GM12873 (cell line): Measurements from ENCODE around the gene STK32B.

Source experiments
- TF ChIP-seq, protein P1 (sequence below): IDR thresholded peaks from 2 replicates; pipeline ENCODE4 v1.5.1; 2012; ENCODE audit warnings: low read depth, mild to moderate bottlenecking, moderate library complexity, low read length, control low read depth; ENCODE audit not compliant: insufficient read depth; ENCODE audit errors: missing control alignments

STK32B gene

GRCh38 chr4:5478169-5478568 is 426.9 kb downstream of the STK32B start:
- TF ChIP-seq, protein P1, sequence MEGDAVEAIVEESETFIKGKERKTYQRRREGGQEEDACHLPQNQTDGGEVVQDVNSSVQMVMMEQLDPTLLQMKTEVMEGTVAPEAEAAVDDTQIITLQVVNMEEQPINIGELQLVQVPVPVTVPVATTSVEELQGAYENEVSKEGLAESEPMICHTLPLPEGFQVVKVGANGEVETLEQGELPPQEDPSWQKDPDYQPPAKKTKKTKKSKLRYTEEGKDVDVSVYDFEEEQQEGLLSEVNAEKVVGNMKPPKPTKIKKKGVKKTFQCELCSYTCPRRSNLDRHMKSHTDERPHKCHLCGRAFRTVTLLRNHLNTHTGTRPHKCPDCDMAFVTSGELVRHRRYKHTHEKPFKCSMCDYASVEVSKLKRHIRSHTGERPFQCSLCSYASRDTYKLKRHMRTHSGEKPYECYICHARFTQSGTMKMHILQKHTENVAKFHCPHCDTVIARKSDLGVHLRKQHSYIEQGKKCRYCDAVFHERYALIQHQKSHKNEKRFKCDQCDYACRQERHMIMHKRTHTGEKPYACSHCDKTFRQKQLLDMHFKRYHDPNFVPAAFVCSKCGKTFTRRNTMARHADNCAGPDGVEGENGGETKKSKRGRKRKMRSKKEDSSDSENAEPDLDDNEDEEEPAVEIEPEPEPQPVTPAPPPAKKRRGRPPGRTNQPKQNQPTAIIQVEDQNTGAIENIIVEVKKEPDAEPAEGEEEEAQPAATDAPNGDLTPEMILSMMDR = no peak

GRCh38 chr4:5478697-5479096 is 427.4 kb downstream of the STK32B start:
- TF ChIP-seq, protein P1 = no peak

DNA sequence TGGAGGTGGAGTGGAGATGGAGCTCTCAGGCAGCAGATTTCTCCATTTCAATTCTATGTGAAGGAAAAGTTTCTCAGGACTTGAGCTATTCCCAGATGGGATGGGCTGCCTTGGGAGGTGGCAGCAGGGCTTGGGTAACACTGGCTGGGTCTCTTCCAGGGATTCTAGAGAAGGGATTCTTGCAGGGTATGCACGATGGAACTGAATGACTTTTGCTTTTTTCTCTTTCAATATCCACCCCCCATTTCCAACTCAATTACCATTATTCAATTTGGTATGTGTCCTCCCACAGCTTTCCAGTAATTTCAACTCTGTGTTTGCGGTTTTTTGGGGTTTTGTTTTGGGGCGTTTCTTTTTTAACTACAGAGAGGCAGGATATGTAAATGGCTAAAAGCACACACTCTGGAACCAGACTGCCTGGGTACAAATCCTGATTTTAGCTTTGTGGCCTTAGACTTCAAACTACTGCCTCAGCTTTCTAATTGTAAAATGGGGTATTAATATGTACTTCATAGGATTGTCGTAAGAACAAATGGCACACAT is 428.3 kb downstream of the STK32B start:
- TF ChIP-seq, protein P1 = no peak

GRCh38 chr4:5488413-5488812 is 437.1 kb downstream of the STK32B start:
- TF ChIP-seq, protein P1 = no peak

GRCh38 chr4:5489260-5489659 is 438.0 kb downstream of the STK32B start:
- TF ChIP-seq, protein P1 = no peak

DNA sequence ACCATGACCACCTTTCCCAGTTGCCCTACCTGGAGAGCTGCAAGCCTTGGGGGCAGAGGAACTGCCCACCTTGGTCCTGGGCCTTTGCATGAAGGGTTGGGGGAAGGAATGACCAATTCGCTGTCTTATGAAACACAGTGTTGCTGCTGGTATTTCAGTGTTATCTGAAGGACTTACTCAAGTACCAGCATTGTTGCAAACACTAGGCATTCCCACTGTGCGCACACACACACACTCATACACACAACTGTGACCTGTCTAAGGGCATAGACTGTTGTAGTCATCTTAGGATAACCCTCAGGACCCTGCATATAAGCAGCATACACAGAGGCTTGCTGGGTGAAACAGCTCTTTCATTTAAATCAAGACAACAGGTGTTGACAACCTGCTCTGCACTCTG is 446.2 kb downstream of the STK32B start:
- TF ChIP-seq, protein P1 = no peak

DNA sequence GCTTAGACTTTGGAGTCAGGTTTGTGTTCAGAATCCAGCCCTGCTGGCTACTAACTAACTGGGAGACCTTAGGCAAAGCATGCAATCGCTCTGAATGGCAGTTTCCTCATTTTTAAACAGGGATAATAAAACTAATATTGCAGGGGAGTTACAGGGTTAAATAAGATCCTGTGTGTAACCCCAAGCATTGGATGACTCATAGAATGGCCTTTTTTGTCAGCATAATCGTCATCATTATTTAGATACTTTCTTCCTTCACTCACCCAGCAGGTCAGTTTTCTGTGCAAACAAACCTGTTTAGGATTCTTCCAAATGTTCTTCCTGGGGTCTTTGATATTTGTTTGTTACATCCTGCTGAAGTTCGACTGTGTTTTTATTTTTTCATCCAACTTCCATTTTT is 448.9 kb downstream of the STK32B start:
- TF ChIP-seq, protein P1 = no peak

DNA sequence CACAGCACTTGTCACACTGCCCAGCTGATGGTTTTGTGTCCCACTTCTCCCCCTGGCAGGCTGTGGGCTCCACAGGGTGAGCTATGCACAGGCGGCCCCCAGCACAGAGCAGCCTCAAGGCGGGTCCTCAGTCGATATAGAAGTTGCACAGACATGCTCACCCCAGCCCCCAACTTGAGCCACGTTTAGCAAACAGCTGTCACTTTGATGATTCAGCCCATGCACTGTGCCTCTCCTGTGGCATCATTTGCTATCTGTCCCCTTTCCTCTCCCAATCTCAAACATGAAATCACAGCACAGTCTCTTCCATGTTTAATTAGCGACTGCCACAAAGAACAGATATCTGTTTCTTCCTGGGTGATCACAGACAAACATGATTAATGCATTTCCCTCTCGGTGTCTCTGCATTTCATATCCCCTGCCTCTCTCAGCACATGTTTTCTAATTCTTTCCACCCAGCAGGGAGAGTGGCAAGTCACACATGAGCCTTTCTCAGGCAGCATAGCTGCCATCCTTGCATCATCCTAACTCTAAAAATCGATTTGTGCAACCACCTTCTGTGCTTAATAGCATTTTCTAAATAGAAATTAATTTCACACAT is 452.2 kb downstream of the STK32B start:
- TF ChIP-seq, protein P1 = no peak
